NCI-H2171 treated with DMSO at 0.1 percent for 48 hours (cell line): ENCODE data around the gene DHCR7.
A peak's percentile ranks its signal among the peaks of the same experiment; 100 is the strongest.

ENCODE experiments used
- DNase-seq: peaks from one replicate; lab custom pipeline; 2025; lab: John Stamatoyannopoulos, UW

DHCR7 gene

GRCh38 chr11:71456831-71457230 lies 8.6 kb upstream of the DHCR7 start:
- DNase-seq: no peak

- no peak for DNase-seq
These were observed 8.1 kb upstream of the DHCR7 start for GRCh38 chr11:71456294-71456693.

GRCh38 chr11:71454470-71455113 lies 6.4 kb upstream of the DHCR7 start:
- DNase-seq: peak; percentile 11

DNA sequence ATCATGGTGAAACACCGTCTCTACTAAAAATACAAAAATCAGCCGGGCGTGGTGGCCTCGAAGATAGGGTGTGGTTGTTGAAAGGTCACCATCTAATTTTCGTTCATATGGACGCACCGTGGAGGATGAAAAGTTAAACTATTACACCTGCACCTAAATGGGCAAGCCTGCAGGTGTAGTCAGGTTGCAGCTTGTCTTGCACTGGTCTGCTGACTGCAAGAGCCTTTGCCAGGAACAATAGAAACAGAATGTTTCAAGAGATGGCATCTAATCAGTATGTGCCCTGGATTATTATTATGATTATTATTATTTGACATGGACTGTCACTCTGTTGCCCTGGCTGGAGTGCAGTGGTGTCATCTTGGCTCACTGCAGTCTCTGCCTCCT lies 5.7 kb upstream of the DHCR7 start:
- DNase-seq: no peak

DNA sequence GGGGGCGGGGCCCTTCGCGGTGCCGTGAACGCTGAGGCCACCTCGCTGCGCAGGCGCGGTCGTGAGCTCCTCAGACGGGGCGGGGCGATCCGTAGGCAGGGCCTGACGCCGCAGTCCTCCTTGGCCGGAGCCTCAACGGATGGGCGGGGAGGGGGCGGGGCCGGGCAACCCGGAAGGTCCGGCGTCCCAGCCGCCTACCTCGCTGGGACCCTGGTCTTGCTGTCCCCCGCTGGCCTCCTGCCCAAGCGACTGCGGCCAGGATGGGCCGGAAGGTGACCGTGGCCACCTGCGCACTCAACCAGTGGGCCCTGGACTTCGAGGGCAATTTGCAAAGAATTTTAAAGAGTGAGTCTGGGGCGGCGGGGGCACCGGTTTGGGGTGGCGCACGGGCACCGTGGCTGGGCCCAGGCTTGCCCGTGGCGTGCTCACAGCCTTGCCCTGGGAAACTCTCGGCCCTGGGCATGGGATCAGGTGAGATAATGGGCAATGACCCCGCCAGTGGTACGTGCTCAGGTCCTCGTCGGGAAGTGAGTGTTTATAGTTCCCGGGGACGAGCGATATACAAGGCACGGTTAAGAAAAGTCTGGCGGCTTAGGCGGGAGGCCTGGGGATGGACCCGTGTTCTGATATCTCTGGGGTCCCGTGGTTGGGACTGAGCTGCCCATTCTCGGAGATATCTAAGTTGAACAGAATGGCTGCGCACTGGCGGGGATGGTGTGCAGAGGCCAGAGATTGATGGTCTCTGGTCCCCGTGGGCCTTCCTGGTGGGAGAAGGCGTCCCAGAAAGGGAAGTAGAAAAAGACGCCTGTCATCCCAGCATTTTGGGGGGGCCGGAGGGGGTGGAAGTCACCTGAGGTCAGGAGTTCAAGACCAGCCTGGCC lies 5.1 kb upstream of the DHCR7 start, which contains the start of gene NADSYN1:
TSS of gene NADSYN1 (plus strand) at position 167 of the 881 bp plus-strand sequence. CDS start at position 261, 94 bp downstream.
- DNase-seq: peak; percentile 90

DNA sequence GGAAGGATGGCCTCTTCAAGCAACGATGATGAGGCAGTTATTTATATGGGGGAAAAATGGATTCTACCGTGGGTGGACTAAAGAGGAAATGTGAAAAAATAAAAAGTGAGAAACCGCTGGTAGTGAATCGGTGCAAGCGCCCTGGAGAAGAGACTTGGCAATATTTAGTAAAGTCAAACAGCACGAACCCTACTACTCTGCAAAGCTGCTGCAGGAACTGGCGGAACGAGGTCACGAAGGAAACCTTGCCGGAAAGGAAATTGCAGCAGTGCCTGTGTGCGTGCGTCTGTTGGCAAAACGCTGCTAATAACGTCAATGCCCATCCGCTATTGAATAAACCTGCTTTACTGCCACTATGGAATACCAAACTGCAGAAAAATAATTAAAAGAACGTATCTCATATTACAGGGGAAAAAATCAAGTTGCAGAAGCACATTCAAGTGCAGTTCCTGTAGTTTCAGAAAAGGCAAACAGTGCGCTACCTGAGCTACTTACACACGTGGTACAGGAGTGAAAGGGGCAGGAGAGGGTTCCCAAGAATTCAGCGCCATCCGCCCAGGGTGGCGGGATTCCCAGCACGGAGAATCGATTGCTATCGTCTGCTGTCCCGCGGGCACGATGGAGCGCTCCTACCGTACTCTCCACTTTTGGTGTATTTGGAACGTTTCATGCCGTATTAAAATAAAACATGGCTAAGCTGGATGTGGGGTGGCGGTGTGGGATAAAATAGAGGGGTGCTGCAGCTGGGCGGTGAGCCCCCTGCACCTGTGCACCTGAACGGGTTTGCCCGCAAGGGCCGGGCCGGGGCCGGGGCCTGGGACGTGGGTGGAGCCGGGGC lies 4.2 kb upstream of the DHCR7 start:
- DNase-seq: peak; percentile 90

GRCh38 chr11:71451596-71452198 lies 3.5 kb upstream of the DHCR7 start:
- peak; percentile 54 for DNase-seq

GRCh38 chr11:71450939-71451338 lies 2.7 kb upstream of the DHCR7 start:
- DNase-seq: no peak

- DNase-seq: no peak
These were observed 2.3 kb upstream of the DHCR7 start for GRCh38 chr11:71450507-71450906.

DNA sequence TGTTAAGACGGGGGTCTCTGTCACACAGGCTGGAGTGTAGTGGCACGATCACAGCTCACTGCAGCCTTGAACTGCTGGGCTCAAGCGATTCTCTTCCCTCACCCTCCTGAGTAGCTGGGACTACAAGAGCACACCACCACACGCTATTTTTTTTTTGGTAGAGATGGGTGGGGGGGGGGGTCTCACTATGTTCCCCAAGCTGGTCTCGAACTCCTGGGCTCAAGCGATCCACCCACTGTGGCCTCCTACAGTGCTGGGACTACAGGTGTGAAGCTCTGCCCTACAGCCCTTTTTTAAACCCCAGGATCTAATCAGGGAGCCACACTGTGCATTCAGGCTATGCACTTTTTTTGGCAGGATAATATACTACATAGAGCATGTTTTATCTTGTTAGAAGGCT lies 1.4 kb upstream of the DHCR7 start:
- no peak for DNase-seq

- DNase-seq: peak; percentile 56
These were observed 369 bp downstream of the DHCR7 start for GRCh38 chr11:71447791-71448256.

DNA sequence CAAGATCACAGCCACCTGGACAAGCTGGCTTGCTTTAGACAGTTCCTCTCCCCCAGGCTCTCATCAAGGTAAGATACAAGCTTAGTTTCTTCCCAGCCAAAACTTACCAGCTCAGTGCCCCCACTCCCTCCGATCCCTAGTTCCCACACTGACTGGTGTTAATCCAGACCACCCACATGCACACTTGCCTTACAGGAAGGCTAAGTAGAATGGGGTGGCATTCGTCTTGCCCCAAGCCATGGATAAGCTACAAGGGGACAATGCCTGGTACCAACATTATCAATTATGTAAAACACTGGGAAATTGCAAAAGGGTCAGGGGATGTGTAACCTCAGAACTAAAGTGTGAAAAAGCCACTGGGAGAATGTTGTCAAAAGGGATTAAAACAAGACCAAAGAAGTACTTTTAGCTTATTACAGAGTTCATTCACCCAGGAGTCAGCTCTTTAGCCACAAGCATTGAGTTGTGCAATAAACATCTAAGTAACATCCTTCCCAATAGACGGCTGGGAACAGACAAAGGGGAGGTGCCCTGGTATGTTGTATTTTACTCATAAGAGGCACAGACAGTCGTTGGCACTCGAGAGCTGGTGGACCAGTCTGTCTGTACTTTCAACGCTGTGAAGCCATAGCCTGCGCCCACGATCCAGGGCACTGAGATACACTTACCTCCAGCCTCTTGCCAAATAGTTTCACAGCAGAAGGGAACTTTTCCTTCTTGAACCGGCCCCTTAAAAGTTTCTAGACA lies 1.1 kb downstream of the DHCR7 start:
- no peak for DNase-seq

DNA sequence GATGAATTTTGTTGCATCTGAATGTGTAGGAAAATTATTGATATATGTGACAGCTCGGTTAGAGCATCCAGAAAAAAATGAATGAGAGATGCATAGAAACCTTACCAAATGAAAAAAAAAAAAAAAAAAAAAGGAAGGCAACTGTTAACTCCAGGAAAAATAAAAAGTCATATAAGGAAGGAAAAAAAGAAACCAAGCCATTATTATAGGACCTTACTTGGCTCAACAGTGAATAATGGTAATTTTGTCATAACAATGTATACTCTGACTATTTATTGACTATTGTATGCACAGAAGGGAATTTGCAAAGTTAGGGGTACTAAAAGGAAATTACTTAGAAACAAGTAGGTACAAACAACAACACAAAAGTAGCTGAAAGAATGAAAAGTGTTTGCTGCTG lies 2.0 kb downstream of the DHCR7 start:
- no peak for DNase-seq

DNA sequence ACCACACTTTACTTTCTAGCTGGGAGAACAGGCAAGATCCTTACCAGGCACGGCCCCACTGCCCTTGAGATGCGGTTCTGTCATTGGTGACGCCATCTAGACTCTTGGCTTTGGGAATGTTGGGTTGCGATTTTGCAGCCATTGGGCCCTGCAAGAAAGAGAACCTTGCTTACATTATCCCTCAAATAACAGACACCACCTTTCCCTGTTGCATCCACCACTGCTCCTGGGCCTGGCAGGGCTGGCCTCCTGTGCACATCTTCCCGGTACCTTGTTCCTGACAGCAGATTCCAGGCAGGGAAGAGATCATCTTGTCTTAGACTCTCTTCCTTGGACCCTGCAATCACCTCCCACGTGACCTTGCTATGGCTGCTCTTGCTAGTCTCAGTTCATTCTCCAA lies 3.4 kb downstream of the DHCR7 start:
- no peak for DNase-seq

DNA sequence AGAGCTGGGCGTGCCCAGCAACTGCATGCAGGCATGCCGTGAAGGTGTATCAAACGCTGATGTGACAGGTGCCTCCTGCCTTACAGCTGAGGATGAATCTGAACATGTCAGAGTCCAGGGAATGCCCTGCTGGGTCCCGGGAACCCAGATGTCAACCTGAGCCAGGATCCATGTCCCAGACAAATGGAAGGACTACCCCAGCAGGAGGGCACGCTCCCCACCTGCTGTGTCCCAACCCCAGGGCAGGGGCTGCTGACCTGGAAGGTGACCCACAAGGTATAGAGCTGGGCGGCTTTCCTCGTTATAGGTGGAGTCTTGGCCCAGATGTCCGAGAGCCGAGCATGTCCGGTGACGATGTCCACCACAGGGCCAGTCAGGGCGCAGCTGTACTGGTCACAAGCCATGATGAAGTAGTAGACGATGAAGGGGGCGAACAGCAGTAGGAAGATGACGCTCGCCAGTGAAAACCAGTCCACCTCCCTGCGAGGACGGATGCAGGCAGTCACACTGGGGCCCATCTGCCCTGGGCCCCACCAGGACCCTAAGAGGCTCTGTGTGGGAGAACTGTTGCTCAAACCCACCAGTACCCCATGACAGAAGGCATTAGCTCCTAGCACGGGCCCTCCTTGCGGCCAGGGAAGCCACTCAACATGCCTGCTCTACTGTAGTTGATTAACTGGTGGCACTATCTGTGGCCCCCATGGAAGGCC lies 4.3 kb downstream of the DHCR7 start:
- DNase-seq: no peak

DNA sequence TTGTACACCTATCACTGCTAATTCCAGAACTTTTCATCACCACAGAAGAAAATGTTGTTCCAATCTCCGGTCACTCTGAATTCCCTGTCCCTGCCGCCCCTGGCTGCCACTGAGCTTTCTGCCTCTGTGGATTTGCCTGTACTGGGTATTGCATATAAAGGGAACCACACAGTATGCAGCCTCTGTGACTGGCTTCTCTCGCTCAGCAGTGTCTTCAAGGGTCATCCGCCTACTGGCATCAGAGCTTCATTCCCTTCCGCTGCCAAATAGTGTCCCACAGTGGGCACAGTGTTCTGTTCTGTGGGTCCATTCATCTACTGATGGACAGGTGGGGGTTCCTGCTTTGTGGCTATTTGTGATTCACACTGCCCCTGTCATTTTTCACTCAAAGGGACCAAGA lies 5.3 kb downstream of the DHCR7 start:
- no peak for DNase-seq

- DNase-seq: no peak
These were observed 6.1 kb downstream of the DHCR7 start for GRCh38 chr11:71442123-71442522.

DNA sequence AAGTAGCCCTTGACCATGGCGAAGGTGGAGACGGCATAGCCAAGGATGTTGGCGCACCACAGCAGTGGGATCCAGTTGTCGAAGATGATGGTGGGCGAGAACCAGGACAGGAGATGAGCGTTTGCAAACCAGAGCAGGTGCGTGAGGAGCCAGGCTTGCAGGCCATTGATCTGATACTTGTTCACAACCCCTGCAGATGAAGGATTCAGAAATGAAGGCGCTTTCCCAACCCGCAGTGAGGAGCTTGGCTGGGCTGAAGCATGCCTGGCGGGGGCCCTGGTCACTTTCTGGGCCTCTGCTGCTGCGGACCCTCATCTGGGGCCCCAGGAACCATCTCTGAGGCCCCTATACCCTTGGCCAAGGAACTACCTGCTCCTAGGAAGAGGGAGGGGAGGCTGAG lies 6.9 kb downstream of the DHCR7 start:
- DNase-seq: no peak

GRCh38 chr11:71440021-71440755 lies 8.0 kb downstream of the DHCR7 start:
- DNase-seq: no peak

DNA sequence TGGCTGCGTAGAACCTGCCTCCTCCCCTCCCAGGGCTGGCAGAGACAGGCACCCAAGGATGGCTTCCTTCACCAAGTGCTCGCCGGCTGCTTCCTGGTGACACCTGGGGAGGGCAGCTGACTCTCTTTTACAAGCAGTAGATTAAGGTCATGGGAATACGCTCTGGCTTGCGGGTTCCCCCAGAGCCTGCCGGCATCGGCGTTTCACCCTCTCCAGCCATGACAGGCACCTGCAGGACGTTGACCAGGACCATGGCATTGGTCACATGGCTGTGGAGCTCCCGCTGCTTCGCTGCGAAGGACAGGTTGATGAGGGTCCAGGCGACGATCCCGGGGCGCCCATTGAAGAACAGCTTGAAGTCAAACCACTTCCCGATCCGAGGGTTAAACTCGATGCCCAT lies 9.5 kb downstream of the DHCR7 start:
- no peak for DNase-seq
